Panc1 (cell line): Measurements from ENCODE around the gene YTHDF1.

Experiments used
- CTCF ChIP-seq: fragments of 450-650 bp; IDR thresholded peaks from 2 replicates; pipeline ENCODE4 v1.5.1; 2017; ENCODE audit warnings: mild to moderate bottlenecking
- REST ChIP-seq, 2 experiments: IDR thresholded peaks; 2 replicates each; pipeline ENCODE4 v1.6.1; 2011 to 2012; ENCODE audit warnings: low read depth in 2 of 2, control low read depth in 1 of 2, low read length in 1 of 2, mild to moderate bottlenecking in 1 of 2, moderate library complexity in 1 of 2; ENCODE audit not compliant: insufficient read depth in 1 of 2

GRCh38 chr20:63158845-63159244 is 57.1 kb downstream of the YTHDF1 start:
- no peak for TF ChIP-seq REST (IDR thresholded peaks at IDR 0.05; ENCODE audit: insufficient read depth in 1 of 2, low read depth in 2 of 2, low read length in 1 of 2)
- TF ChIP-seq CTCF = no peak
